PFSK-1 (cell line): ENCODE measurements around the gene IL17D.

ENCODE experiments used
- POLR2AphosphoS5 ChIP-seq: IDR thresholded peaks from 2 replicates; pipeline ENCODE4 v1.6.1; 2012; ENCODE audit warnings: low read depth, mild to moderate bottlenecking, control low read depth, low read length, moderate library complexity
- SIN3A ChIP-seq: IDR thresholded peaks from 2 replicates; pipeline ENCODE4 v1.6.1; 2012; ENCODE audit warnings: mild to moderate bottlenecking, low read length, moderate library complexity, borderline replicate concordance; ENCODE audit not compliant: insufficient read depth
- TAF1 ChIP-seq: IDR thresholded peaks from 2 replicates; pipeline ENCODE4 v1.6.1; 2012; ENCODE audit warnings: low read length, control low read depth, borderline replicate concordance; ENCODE audit not compliant: insufficient read depth
- TF ChIP-seq, protein P1 (sequence below), 2 experiments: IDR thresholded peaks; 2 replicates each; pipeline versions ENCODE4 v1.6.1 to v1.8.0; 2011 to 2012; ENCODE audit warnings: low read depth in 2 of 2, low read length in 2 of 2, control low read depth in 1 of 2, inconsistent platforms in 1 of 2, mild to moderate bottlenecking in 1 of 2, moderate library complexity in 1 of 2; ENCODE audit not compliant: insufficient read depth in 1 of 2

DNA sequence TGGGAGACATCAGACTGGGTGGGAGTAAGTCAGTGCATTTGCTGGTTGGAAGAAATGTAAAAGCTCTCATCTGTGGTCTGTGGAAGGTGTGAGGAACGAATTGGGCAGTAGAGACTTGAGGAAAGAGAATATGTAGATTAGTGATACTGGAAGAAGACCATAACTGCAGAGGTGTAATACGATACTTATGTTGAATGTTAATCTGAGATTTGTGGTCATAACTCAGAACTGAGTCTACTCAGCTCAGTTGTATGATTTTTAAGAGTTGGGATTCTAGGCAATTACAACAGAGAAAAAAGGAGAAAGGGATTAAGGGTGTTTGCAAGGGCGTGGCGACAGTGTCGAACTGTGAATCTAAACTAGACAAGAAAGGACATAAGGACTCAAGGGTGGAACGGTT is 3.2 kb upstream of the IL17D start:
- TF ChIP-seq POLR2AphosphoS5: no peak
- no peak for TF ChIP-seq TAF1
- TF ChIP-seq, protein P1, sequence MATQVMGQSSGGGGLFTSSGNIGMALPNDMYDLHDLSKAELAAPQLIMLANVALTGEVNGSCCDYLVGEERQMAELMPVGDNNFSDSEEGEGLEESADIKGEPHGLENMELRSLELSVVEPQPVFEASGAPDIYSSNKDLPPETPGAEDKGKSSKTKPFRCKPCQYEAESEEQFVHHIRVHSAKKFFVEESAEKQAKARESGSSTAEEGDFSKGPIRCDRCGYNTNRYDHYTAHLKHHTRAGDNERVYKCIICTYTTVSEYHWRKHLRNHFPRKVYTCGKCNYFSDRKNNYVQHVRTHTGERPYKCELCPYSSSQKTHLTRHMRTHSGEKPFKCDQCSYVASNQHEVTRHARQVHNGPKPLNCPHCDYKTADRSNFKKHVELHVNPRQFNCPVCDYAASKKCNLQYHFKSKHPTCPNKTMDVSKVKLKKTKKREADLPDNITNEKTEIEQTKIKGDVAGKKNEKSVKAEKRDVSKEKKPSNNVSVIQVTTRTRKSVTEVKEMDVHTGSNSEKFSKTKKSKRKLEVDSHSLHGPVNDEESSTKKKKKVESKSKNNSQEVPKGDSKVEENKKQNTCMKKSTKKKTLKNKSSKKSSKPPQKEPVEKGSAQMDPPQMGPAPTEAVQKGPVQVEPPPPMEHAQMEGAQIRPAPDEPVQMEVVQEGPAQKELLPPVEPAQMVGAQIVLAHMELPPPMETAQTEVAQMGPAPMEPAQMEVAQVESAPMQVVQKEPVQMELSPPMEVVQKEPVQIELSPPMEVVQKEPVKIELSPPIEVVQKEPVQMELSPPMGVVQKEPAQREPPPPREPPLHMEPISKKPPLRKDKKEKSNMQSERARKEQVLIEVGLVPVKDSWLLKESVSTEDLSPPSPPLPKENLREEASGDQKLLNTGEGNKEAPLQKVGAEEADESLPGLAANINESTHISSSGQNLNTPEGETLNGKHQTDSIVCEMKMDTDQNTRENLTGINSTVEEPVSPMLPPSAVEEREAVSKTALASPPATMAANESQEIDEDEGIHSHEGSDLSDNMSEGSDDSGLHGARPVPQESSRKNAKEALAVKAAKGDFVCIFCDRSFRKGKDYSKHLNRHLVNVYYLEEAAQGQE (IDR thresholded peaks at IDR 0.05; ENCODE audit: insufficient read depth in 1 of 2, low read depth in 2 of 2, low read length in 2 of 2): no peak
- no peak for TF ChIP-seq SIN3A
